A673 (cell line): Measurements from ENCODE around the gene HS6ST2. TPM values are rescaled to one million over a fixed set of nuclear protein-coding genes. Genes with fewer than 3 reads are reported as not detected.

ENCODE experiments used
- BruUV-seq: library from RNA; stranded (reverse); fragments of 400-500 nt; replicated peaks from 2 replicates; lab custom pipeline; 2021; lab: Mats Ljungman, UMichigan
- CTCF ChIA-PET: fragments of 300-600 bp; sonication (Branson Sonifier 250); formaldehyde crosslinking; loops from one replicate; lab custom pipeline; 2022; ENCODE audit warnings: antibody characterized with exemption; lab: Charles Lee
- POLR2A ChIA-PET: fragments of 300-600 bp; sonication (Branson Sonifier 250); formaldehyde crosslinking; loops from one replicate; lab custom pipeline; 2022; ENCODE audit warnings: antibody characterized with exemption; ENCODE audit not compliant: low non-redundant PET; lab: Charles Lee
- DNase-seq: peaks from one replicate; pipeline ENCODE4 v3.0.0-alpha.2; 2015; ENCODE audit warnings: low spot score
- H3K27ac ChIP-seq: fragments of 200-600 bp; sonication (generic); 2 replicates; pipeline ENCODE4 v1.5.1; 2016; ENCODE audit warnings: mixed run types, low read depth, mild to moderate bottlenecking, mixed read lengths, antibody characterized with exemption, low read length; ENCODE audit not compliant: poor library complexity, severe bottlenecking
- H3K27me3 ChIP-seq: fragments of 200-600 bp; sonication (generic); replicated peaks from 2 replicates; pipeline ENCODE4 v1.6.1; 2017; ENCODE audit warnings: mixed run types, low read depth, mild to moderate bottlenecking, mixed read lengths, antibody characterized with exemption, low read length; ENCODE audit not compliant: insufficient read depth, poor library complexity
- H3K36me3 ChIP-seq: fragments of 200-600 bp; sonication (generic); 2 replicates; pipeline ENCODE4 v1.6.1; 2016; ENCODE audit warnings: mixed run types, mild to moderate bottlenecking, mixed read lengths, antibody characterized with exemption, low read length; ENCODE audit not compliant: insufficient read depth, poor library complexity, severe bottlenecking
- H3K4me1 ChIP-seq: fragments of 200-600 bp; sonication (generic); 2 replicates; pipeline ENCODE4 v1.6.1; 2017; ENCODE audit warnings: mixed run types, mild to moderate bottlenecking, mixed read lengths, antibody characterized with exemption, low read length; ENCODE audit not compliant: insufficient read depth, poor library complexity, severe bottlenecking
- H3K4me3 ChIP-seq: fragments of 200-600 bp; sonication (generic); 2 replicates; pipeline ENCODE4 v1.5.1; 2016; ENCODE audit warnings: low read depth, mixed run types, mild to moderate bottlenecking, mixed read lengths, low read length; ENCODE audit not compliant: poor library complexity, severe bottlenecking
- H3K9me3 ChIP-seq: fragments of 200-600 bp; sonication (generic); 2 replicates; pipeline ENCODE4 v1.6.1; 2016; ENCODE audit warnings: mixed run types, low read depth, mild to moderate bottlenecking, mixed read lengths, antibody characterized with exemption, low read length; ENCODE audit not compliant: poor library complexity, severe bottlenecking
- CTCF ChIP-seq: fragments of 300-800, 200-600 bp; sonication (generic); conservative IDR thresholded peaks from 2 replicates; pipeline ENCODE4 v1.5.1; 2017; ENCODE audit warnings: low read depth, mild to moderate bottlenecking, antibody characterized with exemption, low read length, moderate library complexity, mixed read lengths
- EZH2 ChIP-seq: fragments of 200-600 bp; sonication (generic); IDR thresholded peaks from 2 replicates; pipeline ENCODE4 v1.6.1; 2017; ENCODE audit warnings: borderline replicate concordance, low read depth, mild to moderate bottlenecking, mixed read lengths, antibody characterized with exemption, low read length; ENCODE audit not compliant: poor library complexity, severe bottlenecking
- intact Hi-C: fragments of 100-400 bp; cut with micrococcal nuclease; formaldehyde crosslinking; loops from one replicate; pipeline ENCODE4 v1.10.0; 2022; ENCODE audit not compliant: unreplicated experiment
- total RNA-seq: library from RNA; stranded (reverse); gene quantifications from 2 replicates; pipeline ENCODE4 v1.2.3, GENCODE V29; 2021

HS6ST2 gene
- total RNA-seq, 1 experiment from 2014 or later = 6.9 TPM

GRCh38 chrX:132634521-132634920 is 323.9 kb downstream of the HS6ST2 start:
- TF ChIP-seq EZH2 (no peak), CTCF (no peak)
- Histone ChIP-seq H3K9me3 (no peaks in the 10 kb centered on the region), H3K27me3 (no peaks in the 10 kb centered on the region), H3K36me3 (no peaks in the 10 kb centered on the region), H3K27ac (no peak overlapping the region), H3K4me1 (no peaks in the 10 kb centered on the region), H3K4me3 (no peak overlapping the region)
- intact Hi-C loops = loop anchor here (5.0 to 10.0 kb wide), 2 partner anchors 407 to 1040 kb away; no protein-coding TSS in a partner anchor
- no peak for DNase-seq
- CTCF ChIA-PET = no interaction called here
- no TSS peak for BruUV-seq
- POLR2A ChIA-PET = no interaction called here

GRCh38 chrX:132631579-132632232 is 326.7 kb downstream of the HS6ST2 start:
- POLR2A ChIA-PET = no interaction called here
- no TSS peak for BruUV-seq

GRCh38 chrX:132624466-132624865 is 334.0 kb downstream of the HS6ST2 start:
- BruUV-seq = no TSS peak
- no peak for DNase-seq
- POLR2A ChIA-PET = no interaction called here
- TF ChIP-seq EZH2 = no peak
- intact Hi-C loops = no loop called here
- CTCF ChIA-PET = no interaction called here
- peaks cover 7% of the 10 kb centered on the region for H3K27me3 ChIP-seq
- no peaks in the 10 kb centered on the region for H3K36me3 ChIP-seq
- H3K4me1 ChIP-seq = no peaks in the 10 kb centered on the region
- no peak overlapping the region for H3K4me3 ChIP-seq
- H3K9me3 ChIP-seq = no peaks in the 10 kb centered on the region
- H3K27ac ChIP-seq = no peak overlapping the region

More at GRCh38 chrX:132631579-132632232, 326.7 kb downstream of the HS6ST2 start:
- TF ChIP-seq EZH2 (no peak), CTCF (peak; percentile 60)
- intact Hi-C loops = loop anchor here (2.0 to 10.0 kb wide), 3 partner anchors 404 to 1043 kb away; no protein-coding TSS in a partner anchor
- Histone ChIP-seq H3K4me3 (no peak overlapping the region), H3K4me1 (no peaks in the 10 kb centered on the region), H3K27ac (no peak overlapping the region), H3K36me3 (no peaks in the 10 kb centered on the region), H3K27me3 (peaks cover 6% of the 10 kb centered on the region), H3K9me3 (no peaks in the 10 kb centered on the region)
- CTCF ChIA-PET = interaction anchor here (1.0 to 1.3 kb wide), 2 partner anchors 339 to 790 kb away, joined by 4 to 23 read pairs; no protein-coding TSS in a partner anchor
- peak; percentile 46 for DNase-seq
